ENCODE data around the gene CABP7. TPM values are rescaled to one million over a fixed set of nuclear protein-coding genes. Genes with fewer than 3 reads are reported as not detected.

The CABP7 gene
- total RNA-seq, 2 donors from 2014 or later = 0.14 TPM; not detected in 1

GRCh38 chr22:29758068-29758622, 38.3 kb downstream of the CABP7 start:
- DNase-seq (ENCODE audit: low spot score) (no peak), ATAC-seq (ENCODE audit: insufficient number of reproducible peaks, low FRiP score, low read depth) (no peak)
- no peak for TF ChIP-seq CTCF (IDR thresholded peaks at IDR 0.05)
- no peaks in the 10 kb centered on the region for H3K4me1 ChIP-seq (ENCODE audit: control insufficient read depth in 1 of 2, low read depth in 2 of 2)
- H3K27ac ChIP-seq = no peak overlapping the region
- peaks cover 3% of the 10 kb centered on the region for H3K36me3 ChIP-seq
- no peaks in the 10 kb centered on the region for H3K9me3 ChIP-seq
- H3K4me3 ChIP-seq = no peak overlapping the region
- no peaks in the 10 kb centered on the region for H3K27me3 ChIP-seq (replicated peaks; ENCODE audit: insufficient read depth)

DNA sequence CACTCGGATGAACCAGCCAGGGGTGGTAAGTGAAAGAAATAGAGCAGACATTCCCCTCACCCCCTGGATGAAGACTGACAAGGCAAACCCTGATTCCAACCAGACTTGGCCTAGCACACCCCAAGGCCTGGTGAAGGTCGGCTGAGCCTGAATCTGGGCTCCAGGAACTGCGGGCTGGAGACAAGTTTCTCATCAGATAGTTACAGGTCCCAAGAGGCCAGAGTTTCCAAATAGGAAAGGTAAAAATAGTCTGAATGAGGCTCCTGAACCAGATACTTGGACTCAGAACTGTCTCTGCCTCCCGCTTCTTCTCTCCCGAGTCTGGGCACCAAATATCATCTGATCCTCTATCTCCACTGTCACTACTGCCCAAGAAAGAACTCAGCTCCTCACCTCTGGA, 39.2 kb downstream of the CABP7 start:
- DNase-seq (ENCODE audit: low spot score) = no peak
- no peak overlapping the region for H3K27ac ChIP-seq
- no peak for TF ChIP-seq CTCF (IDR thresholded peaks at IDR 0.05)
- no peaks in the 10 kb centered on the region for H3K9me3 ChIP-seq
- no peaks in the 10 kb centered on the region for H3K27me3 ChIP-seq (replicated peaks; ENCODE audit: insufficient read depth)
- H3K4me3 ChIP-seq = no peak overlapping the region
- peaks cover 3% of the 10 kb centered on the region for H3K36me3 ChIP-seq
- no peaks in the 10 kb centered on the region for H3K4me1 ChIP-seq (ENCODE audit: control insufficient read depth in 1 of 2, low read depth in 2 of 2)
- no peak for ATAC-seq (ENCODE audit: insufficient number of reproducible peaks, low FRiP score, low read depth)

DNA sequence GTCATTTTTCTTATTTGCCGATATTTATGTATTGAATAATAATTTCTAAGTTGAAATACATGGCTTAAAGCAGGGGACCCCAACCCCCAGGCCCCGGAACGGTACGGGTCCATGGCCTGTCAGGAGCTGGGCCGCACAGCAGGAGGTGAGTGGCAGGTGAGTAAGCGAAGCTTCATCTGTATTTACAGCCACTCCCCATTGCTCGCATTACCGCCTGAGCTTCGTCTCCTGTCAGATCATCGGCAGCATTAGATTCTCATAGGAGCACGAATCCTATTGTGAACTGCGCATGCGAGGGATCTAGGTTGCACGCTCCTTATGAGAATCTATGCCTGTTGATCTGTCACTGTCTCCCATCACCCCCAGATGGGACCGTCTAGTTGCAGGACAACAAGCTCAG, 42.5 kb downstream of the CABP7 start:
- Histone ChIP-seq H3K9me3 (no peaks in the 10 kb centered on the region), H3K36me3 (no peaks in the 10 kb centered on the region), H3K27ac (no peak overlapping the region), H3K4me3 (no peak overlapping the region), H3K27me3 (replicated peaks; ENCODE audit: insufficient read depth) (no peaks in the 10 kb centered on the region), H3K4me1 (ENCODE audit: control insufficient read depth in 1 of 2, low read depth in 2 of 2) (peaks cover 6 to 9% of the 10 kb centered on the region in 2 donors)
- DNase-seq (ENCODE audit: low spot score) (no peak), ATAC-seq (ENCODE audit: insufficient number of reproducible peaks, low FRiP score, low read depth) (no peak)
- no peak for TF ChIP-seq CTCF (IDR thresholded peaks at IDR 0.05)

GRCh38 chr22:29765905-29766631, 46.3 kb downstream of the CABP7 start:
- DNase-seq (ENCODE audit: low spot score) = no peak
- no peak for TF ChIP-seq CTCF (IDR thresholded peaks at IDR 0.05)
- Histone ChIP-seq H3K27me3 (replicated peaks; ENCODE audit: insufficient read depth) (no peaks in the 10 kb centered on the region), H3K4me3 (peak overlapping the region; percentile 87), H3K4me1 (ENCODE audit: control insufficient read depth in 1 of 2, low read depth in 2 of 2) (peaks cover 13 to 22% of the 10 kb centered on the region in 2 donors), H3K9me3 (no peaks in the 10 kb centered on the region), H3K36me3 (peaks cover 19% of the 10 kb centered on the region), H3K27ac (peak overlapping the region in 1 of 2 donors; percentile 73)
- ATAC-seq (ENCODE audit: insufficient number of reproducible peaks, low FRiP score, low read depth) = no peak

DNA sequence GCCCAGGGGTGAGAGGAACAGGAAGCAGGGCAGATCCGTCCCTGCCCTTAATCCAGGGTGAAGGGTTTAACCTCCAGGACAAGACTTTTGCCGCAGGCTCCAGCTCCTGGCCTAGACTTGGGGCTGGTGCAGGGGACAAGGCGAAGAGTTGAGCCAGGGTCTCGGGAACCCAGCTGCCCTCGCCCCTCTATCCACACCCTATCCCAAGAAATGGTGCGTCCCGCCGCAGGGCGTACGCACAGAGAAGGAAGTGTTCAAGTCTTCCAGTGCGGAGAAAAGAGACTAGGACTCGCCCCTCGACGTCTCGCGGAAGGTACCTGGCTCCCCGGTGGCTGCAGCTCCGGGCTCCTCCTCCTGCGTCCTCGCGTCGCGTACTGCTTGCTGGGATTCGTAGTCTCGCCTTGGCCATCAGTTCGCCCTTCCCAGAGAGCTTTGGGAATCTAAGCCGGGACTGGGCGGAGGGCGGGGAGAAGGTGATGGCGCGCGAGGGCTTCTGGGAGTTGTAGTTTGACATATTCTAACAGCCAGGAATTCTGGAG, 46.9 kb downstream of the CABP7 start, which contains the start of gene ZMAT5:
Gene ZMAT5 (minus strand): TSS at position 376 of the 539 bp plus-strand sequence. CDS start 18,463 bp downstream, outside the sequence.
- ATAC-seq (ENCODE audit: insufficient number of reproducible peaks, low FRiP score, low read depth) (peak; percentile 99), DNase-seq (ENCODE audit: low spot score) (peak; percentile 82)
- Histone ChIP-seq H3K27ac (peak within 1 kb of the TSS; percentile 55 to 73), H3K9me3 (no peaks in the 10 kb centered on the region), H3K36me3 (peaks cover 19% of the 10 kb centered on the region), H3K4me3 (peak within 1 kb of the TSS; percentile 87), H3K27me3 (replicated peaks; ENCODE audit: insufficient read depth) (no peaks in the 10 kb centered on the region), H3K4me1 (ENCODE audit: control insufficient read depth in 1 of 2, low read depth in 2 of 2) (peaks cover 13 to 22% of the 10 kb centered on the region in 2 donors)
- no peak for TF ChIP-seq CTCF (IDR thresholded peaks at IDR 0.05)

Measured in thoracic aorta (tissue), 2 donors.